ENCODE results near the gene PRPS1L1. TPM values are rescaled to one million over a fixed set of nuclear protein-coding genes. Genes with fewer than 3 reads are reported as not detected.

Gene PRPS1L1
- total RNA-seq, 1 experiment from 2014 or later = not detected

DNA sequence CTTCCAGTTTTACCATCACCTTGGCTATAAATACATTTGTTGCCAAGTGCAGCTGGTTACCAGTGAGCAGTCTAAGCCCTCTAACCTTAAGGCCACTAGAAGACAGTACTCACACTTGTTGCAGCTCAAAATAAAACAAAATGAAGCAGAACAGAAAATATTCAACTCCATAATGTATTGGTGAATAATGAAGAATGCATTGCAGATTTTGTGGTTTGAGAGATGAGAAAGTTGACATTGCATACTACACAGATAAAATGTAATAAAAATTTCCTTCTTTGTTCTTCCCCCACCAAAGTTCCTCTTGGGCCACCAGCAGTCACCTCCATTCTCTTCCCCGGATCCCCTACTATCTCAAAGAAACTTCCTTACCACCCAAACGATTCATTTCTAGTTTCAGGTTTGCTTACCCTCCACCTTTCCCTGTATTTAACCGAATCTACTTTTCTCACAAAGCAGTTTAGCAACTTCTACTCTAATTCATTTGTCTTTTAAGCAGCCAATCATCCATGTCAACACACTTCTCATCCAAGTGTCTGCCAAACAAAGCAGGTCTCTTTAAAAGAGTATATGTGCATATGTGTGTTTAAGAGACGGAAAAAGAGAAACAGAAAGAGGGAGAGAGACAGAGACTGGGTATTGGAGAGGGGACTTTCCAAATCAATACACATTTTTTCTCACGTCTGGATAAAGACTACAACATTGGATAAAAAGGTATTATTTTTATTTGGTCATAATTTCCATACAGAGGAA, 35.7 kb upstream of the PRPS1L1 start:
- DNase-seq (ENCODE audit: low spot score) = no peak
- Mint-ChIP-seq H3K36me3 (no peaks in the 10 kb centered on the region), H3K27me3 (ENCODE audit: low read depth) (no peaks in the 10 kb centered on the region), H3K9me3 (no peaks in the 10 kb centered on the region), H3K27ac (peak overlapping the region; percentile 73), H3K4me1 (peaks cover 21% of the 10 kb centered on the region), H3K4me3 (no peak overlapping the region)
- ChIA-PET POLR2A (no interaction called here), CTCF (interaction anchor here (0.5 to 1.8 kb wide), 38 partner anchors 10 to 491 kb away, joined by 3 to 13 read pairs (median 4); no protein-coding TSS in a partner anchor)
- TF ChIP-seq, protein P1, sequence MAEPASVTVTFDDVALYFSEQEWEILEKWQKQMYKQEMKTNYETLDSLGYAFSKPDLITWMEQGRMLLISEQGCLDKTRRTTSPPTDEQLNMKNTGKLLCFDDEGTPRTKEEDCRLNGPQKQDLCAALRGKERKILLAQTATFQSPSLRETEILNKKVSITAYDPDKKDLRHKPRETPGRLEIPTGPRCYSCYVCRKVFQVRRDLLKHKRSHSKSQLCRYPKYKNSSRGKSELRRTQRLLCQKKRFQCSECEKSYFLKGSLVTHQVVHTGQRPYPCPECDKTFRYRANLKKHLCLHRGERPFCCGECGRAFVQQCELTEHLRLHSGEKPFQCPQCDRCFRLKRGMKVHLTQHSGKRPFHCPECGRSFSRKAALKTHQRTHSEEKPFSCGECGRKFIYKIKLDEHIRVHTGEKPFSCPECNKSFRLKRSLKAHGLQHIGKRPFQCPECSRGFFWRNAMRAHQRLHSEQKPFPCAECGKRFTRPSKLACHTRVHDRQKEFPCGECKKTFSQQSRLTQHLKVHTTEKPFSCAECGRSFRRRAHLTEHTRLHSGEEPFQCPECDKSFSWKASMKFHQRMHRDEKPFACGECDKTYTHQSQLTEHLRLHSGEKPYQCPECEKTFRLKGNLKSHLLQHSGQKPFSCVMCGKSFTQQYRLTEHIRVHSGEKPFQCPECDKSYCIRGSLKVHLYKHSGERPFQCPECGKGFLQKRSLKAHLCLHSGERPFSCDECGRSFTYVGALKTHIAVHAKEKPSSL (CRISPR knock-in tag; conservative IDR thresholded peaks at IDR 0.05) = no peak
- TF ChIP-seq FOXJ3 (CRISPR knock-in tag; IDR thresholded peaks at IDR 0.05; ENCODE audit: borderline replicate concordance) = no peak
- no peak for TF ChIP-seq KAT7 (CRISPR knock-in tag; IDR thresholded peaks at IDR 0.05; ENCODE audit: borderline replicate concordance)
- no peak for TF ChIP-seq PRRX2 (CRISPR knock-in tag; IDR thresholded peaks at IDR 0.05)
- TF ChIP-seq, protein P2, sequence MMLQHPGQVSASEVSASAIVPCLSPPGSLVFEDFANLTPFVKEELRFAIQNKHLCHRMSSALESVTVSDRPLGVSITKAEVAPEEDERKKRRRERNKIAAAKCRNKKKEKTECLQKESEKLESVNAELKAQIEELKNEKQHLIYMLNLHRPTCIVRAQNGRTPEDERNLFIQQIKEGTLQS (CRISPR knock-in tag; conservative IDR thresholded peaks at IDR 0.05) = no peak
- TF ChIP-seq ESRRA (CRISPR knock-in tag; IDR thresholded peaks at IDR 0.05; ENCODE audit: borderline replicate concordance) = no peak
- TF ChIP-seq HMGA2 (CRISPR knock-in tag; IDR thresholded peaks at IDR 0.05) = no peak
- no peak for TF ChIP-seq ZNF263 (CRISPR knock-in tag; IDR thresholded peaks at IDR 0.05; ENCODE audit: low read depth)
- TF ChIP-seq, protein P3, sequence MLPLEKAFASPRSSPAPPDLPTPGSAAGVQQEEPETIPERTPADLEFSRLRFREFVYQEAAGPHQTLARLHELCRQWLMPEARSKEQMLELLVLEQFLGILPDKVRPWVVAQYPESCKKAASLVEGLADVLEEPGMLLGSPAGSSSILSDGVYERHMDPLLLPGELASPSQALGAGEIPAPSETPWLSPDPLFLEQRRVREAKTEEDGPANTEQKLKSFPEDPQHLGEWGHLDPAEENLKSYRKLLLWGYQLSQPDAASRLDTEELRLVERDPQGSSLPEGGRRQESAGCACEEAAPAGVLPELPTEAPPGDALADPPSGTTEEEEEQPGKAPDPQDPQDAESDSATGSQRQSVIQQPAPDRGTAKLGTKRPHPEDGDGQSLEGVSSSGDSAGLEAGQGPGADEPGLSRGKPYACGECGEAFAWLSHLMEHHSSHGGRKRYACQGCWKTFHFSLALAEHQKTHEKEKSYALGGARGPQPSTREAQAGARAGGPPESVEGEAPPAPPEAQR (CRISPR knock-in tag; IDR thresholded peaks at IDR 0.05) = no peak
- no peak for TF ChIP-seq FOXK1 (CRISPR knock-in tag; IDR thresholded peaks at IDR 0.05)
- TF ChIP-seq, protein P4, sequence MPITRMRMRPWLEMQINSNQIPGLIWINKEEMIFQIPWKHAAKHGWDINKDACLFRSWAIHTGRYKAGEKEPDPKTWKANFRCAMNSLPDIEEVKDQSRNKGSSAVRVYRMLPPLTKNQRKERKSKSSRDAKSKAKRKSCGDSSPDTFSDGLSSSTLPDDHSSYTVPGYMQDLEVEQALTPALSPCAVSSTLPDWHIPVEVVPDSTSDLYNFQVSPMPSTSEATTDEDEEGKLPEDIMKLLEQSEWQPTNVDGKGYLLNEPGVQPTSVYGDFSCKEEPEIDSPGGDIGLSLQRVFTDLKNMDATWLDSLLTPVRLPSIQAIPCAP (CRISPR knock-in tag; IDR thresholded peaks at IDR 0.05) = no peak
- TF ChIP-seq, protein P5, sequence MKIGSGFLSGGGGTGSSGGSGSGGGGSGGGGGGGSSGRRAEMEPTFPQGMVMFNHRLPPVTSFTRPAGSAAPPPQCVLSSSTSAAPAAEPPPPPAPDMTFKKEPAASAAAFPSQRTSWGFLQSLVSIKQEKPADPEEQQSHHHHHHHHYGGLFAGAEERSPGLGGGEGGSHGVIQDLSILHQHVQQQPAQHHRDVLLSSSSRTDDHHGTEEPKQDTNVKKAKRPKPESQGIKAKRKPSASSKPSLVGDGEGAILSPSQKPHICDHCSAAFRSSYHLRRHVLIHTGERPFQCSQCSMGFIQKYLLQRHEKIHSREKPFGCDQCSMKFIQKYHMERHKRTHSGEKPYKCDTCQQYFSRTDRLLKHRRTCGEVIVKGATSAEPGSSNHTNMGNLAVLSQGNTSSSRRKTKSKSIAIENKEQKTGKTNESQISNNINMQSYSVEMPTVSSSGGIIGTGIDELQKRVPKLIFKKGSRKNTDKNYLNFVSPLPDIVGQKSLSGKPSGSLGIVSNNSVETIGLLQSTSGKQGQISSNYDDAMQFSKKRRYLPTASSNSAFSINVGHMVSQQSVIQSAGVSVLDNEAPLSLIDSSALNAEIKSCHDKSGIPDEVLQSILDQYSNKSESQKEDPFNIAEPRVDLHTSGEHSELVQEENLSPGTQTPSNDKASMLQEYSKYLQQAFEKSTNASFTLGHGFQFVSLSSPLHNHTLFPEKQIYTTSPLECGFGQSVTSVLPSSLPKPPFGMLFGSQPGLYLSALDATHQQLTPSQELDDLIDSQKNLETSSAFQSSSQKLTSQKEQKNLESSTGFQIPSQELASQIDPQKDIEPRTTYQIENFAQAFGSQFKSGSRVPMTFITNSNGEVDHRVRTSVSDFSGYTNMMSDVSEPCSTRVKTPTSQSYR (CRISPR knock-in tag; IDR thresholded peaks at IDR 0.05) = no peak
- TF ChIP-seq RELA (CRISPR knock-in tag; IDR thresholded peaks at IDR 0.05; ENCODE audit: borderline replicate concordance) = no peak
- TF ChIP-seq FOXP1 (CRISPR knock-in tag; IDR thresholded peaks at IDR 0.05; ENCODE audit: borderline replicate concordance) = no peak
- TF ChIP-seq GRHL2 (CRISPR knock-in tag; IDR thresholded peaks at IDR 0.05; ENCODE audit: insufficient replicate concordance, severe bottlenecking) = no peak
- no peak for TF ChIP-seq TEAD4 (CRISPR knock-in tag; IDR thresholded peaks at IDR 0.05)
- TF ChIP-seq, protein P6, sequence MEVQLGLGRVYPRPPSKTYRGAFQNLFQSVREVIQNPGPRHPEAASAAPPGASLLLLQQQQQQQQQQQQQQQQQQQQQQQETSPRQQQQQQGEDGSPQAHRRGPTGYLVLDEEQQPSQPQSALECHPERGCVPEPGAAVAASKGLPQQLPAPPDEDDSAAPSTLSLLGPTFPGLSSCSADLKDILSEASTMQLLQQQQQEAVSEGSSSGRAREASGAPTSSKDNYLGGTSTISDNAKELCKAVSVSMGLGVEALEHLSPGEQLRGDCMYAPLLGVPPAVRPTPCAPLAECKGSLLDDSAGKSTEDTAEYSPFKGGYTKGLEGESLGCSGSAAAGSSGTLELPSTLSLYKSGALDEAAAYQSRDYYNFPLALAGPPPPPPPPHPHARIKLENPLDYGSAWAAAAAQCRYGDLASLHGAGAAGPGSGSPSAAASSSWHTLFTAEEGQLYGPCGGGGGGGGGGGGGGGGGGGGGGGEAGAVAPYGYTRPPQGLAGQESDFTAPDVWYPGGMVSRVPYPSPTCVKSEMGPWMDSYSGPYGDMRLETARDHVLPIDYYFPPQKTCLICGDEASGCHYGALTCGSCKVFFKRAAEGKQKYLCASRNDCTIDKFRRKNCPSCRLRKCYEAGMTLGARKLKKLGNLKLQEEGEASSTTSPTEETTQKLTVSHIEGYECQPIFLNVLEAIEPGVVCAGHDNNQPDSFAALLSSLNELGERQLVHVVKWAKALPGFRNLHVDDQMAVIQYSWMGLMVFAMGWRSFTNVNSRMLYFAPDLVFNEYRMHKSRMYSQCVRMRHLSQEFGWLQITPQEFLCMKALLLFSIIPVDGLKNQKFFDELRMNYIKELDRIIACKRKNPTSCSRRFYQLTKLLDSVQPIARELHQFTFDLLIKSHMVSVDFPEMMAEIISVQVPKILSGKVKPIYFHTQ (CRISPR knock-in tag; IDR thresholded peaks at IDR 0.05) = no peak
- TF ChIP-seq, protein P7, sequence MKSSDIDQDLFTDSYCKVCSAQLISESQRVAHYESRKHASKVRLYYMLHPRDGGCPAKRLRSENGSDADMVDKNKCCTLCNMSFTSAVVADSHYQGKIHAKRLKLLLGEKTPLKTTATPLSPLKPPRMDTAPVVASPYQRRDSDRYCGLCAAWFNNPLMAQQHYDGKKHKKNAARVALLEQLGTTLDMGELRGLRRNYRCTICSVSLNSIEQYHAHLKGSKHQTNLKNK (CRISPR knock-in tag; IDR thresholded peaks at IDR 0.05) = no peak
- no peak for TF ChIP-seq SMAD3 (CRISPR knock-in tag; IDR thresholded peaks at IDR 0.05; ENCODE audit: borderline replicate concordance)
- no peak for TF ChIP-seq ZNF317 (CRISPR knock-in tag; IDR thresholded peaks at IDR 0.05; ENCODE audit: borderline replicate concordance, low read depth)
- ATAC-seq = no peak
